Parathyroid adenoma (tissue), 2 donors: Measurements from ENCODE around the gene TMEM121.

ENCODE experiments used
- H2AFZ ChIP-seq: fragments of 300-600 bp; sonication (generic); one replicate; pipeline ENCODE4 v1.7.0; 2017; ENCODE audit warnings: antibody characterized with exemption, mild to moderate bottlenecking
- H3K27ac ChIP-seq: fragments of 300-600 bp; sonication (generic); one replicate; pipeline ENCODE4 v1.7.0; 2017
- H3K27me3 ChIP-seq: fragments of 300-600 bp; sonication (generic); one replicate; pipeline ENCODE4 v1.7.0; 2017; ENCODE audit warnings: low read length; ENCODE audit not compliant: control insufficient read depth, insufficient read depth
- H3K36me3 ChIP-seq: fragments of 300-600 bp; sonication (generic); one replicate; pipeline ENCODE4 v1.7.0; 2017; ENCODE audit warnings: low read length; ENCODE audit not compliant: control insufficient read depth, insufficient read depth
- H3K4me1 ChIP-seq: fragments of 300-600 bp; sonication (generic); one replicate; pipeline ENCODE4 v1.7.0; 2017; ENCODE audit warnings: control low read depth
- H3K4me2 ChIP-seq: fragments of 300-600 bp; sonication (generic); one replicate; pipeline ENCODE4 v1.7.0; 2017; ENCODE audit warnings: low read length
- H3K4me3 ChIP-seq: fragments of 300-600 bp; sonication (generic); one replicate; pipeline ENCODE4 v1.7.0; 2017; ENCODE audit warnings: low read depth, low read length
- H3K79me2 ChIP-seq: fragments of 300-600 bp; sonication (generic); one replicate; pipeline ENCODE4 v1.7.0; 2017; ENCODE audit warnings: control low read depth
- H3K9ac ChIP-seq: fragments of 300-600 bp; sonication (generic); one replicate; pipeline ENCODE4 v1.7.0; 2017; ENCODE audit warnings: mild to moderate bottlenecking
- H3K9me3 ChIP-seq: fragments of 300-600 bp; sonication (generic); one replicate; pipeline ENCODE4 v1.7.0; 2017; ENCODE audit warnings: low read length; ENCODE audit not compliant: control insufficient read depth
- TF ChIP-seq, protein P1 (sequence below): fragments of 300-600 bp; sonication (generic); IDR thresholded peaks from one replicate; pipeline ENCODE4 v1.7.0; 2017; ENCODE audit warnings: antibody characterized with exemption, mild to moderate bottlenecking
- donor health status: primary hyperparathyroidism.

Gene TMEM121

DNA sequence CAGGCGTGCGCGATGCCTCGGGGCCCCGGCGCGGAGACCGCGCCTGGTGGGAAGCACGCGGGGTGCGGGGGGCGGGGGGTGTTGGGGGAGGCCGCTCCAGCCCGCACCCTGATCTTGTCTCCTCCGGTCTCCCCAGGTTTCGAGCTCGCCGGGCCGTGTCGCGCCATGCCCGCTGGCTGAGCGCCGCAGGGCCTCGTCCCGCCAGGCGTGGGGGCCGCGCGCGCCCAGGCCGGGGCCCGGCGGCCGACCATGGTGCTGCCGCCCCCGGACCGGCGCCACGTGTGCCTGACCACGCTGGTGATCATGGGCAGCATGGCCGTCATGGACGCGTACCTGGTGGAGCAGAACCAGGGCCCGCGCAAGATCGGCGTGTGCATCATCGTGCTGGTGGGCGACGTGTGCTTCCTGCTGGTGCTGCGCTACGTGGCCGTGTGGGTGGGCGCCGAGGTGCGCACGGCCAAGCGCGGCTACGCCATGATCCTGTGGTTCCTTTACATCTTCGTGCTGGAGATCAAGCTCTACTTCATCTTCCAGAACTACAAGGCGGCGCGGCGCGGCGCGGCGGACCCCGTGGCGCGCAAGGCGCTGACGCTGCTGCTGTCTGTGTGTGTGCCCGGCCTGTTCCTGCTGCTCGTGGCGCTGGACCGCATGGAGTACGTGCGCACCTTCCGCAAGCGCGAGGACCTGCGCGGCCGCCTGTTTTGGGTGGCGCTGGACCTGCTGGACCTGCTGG is 2.4 kb downstream of the TMEM121 start:
- H3K27ac ChIP-seq: no peak overlapping the region
- H3K36me3 ChIP-seq: no peaks in the 10 kb centered on the region
- no peaks in the 10 kb centered on the region for H3K27me3 ChIP-seq
- no peak overlapping the region for H3K4me3 ChIP-seq
- no peak overlapping the region for H3K9ac ChIP-seq
- H3K79me2 ChIP-seq: no peaks in the 10 kb centered on the region
- H3K9me3 ChIP-seq: no peaks in the 10 kb centered on the region
- TF ChIP-seq, protein P1, sequence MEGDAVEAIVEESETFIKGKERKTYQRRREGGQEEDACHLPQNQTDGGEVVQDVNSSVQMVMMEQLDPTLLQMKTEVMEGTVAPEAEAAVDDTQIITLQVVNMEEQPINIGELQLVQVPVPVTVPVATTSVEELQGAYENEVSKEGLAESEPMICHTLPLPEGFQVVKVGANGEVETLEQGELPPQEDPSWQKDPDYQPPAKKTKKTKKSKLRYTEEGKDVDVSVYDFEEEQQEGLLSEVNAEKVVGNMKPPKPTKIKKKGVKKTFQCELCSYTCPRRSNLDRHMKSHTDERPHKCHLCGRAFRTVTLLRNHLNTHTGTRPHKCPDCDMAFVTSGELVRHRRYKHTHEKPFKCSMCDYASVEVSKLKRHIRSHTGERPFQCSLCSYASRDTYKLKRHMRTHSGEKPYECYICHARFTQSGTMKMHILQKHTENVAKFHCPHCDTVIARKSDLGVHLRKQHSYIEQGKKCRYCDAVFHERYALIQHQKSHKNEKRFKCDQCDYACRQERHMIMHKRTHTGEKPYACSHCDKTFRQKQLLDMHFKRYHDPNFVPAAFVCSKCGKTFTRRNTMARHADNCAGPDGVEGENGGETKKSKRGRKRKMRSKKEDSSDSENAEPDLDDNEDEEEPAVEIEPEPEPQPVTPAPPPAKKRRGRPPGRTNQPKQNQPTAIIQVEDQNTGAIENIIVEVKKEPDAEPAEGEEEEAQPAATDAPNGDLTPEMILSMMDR: no peak
- peaks cover 6% of the 10 kb centered on the region for H3K4me1 ChIP-seq
- no peak overlapping the region for H3K4me2 ChIP-seq
- H2AFZ ChIP-seq: no peak overlapping the region

DNA sequence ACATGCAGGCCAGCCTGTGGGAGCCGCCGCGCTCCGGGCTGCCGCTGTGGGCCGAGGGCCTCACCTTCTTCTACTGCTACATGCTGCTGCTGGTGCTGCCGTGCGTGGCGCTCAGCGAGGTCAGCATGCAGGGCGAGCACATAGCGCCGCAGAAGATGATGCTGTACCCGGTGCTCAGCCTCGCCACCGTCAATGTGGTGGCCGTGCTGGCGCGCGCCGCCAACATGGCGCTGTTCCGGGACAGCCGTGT is 2.9 kb downstream of the TMEM121 start:
- no peak overlapping the region for H3K4me2 ChIP-seq
- no peaks in the 10 kb centered on the region for H3K27me3 ChIP-seq
- no peaks in the 10 kb centered on the region for H3K79me2 ChIP-seq
- no peaks in the 10 kb centered on the region for H3K9me3 ChIP-seq
- no peak overlapping the region for H3K9ac ChIP-seq
- H3K36me3 ChIP-seq: no peaks in the 10 kb centered on the region
- TF ChIP-seq, protein P1: no peak
- H3K27ac ChIP-seq: no peak overlapping the region
- no peak overlapping the region for H3K4me3 ChIP-seq
- H3K4me1 ChIP-seq: peaks cover 6% of the 10 kb centered on the region
- H2AFZ ChIP-seq: no peak overlapping the region

DNA sequence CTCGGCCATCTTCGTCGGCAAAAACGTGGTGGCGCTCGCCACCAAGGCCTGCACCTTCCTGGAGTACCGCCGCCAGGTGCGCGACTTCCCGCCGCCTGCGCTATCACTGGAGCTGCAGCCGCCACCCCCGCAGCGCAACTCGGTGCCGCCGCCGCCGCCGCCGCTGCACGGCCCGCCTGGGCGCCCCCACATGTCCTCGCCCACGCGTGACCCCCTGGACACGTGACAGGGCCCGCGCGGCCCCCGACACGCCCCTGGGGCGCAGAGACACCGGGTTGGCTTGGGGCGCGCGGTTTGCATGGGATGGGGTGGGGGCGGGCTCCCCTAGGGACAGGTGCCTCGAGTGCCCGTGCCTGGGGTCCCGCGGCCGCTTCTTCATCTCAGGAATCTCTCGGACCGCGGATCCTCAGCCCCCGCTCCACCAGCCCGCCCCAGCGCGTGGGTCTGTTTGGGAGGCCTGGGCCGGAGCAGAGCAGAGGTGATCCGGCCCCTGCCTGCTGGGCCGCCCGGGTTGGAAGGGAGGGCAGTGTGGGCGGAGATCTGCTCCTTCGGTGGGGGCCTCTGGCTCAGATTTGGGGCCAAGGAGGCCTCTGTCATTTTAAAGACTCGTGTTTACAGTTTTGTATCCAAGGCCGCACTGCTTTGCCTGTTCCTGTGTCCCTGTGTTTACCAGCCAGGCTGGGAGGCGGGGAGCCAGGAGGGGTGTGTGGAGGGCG is 3.3 kb downstream of the TMEM121 start:
- peaks cover 6% of the 10 kb centered on the region for H3K4me1 ChIP-seq
- no peaks in the 10 kb centered on the region for H3K36me3 ChIP-seq
- H3K27ac ChIP-seq: no peak overlapping the region
- H3K4me2 ChIP-seq: no peak overlapping the region
- H2AFZ ChIP-seq: no peak overlapping the region
- H3K27me3 ChIP-seq: no peaks in the 10 kb centered on the region
- no peaks in the 10 kb centered on the region for H3K79me2 ChIP-seq
- H3K9me3 ChIP-seq: no peaks in the 10 kb centered on the region
- H3K4me3 ChIP-seq: no peak overlapping the region
- TF ChIP-seq, protein P1: no peak
- no peak overlapping the region for H3K9ac ChIP-seq

DNA sequence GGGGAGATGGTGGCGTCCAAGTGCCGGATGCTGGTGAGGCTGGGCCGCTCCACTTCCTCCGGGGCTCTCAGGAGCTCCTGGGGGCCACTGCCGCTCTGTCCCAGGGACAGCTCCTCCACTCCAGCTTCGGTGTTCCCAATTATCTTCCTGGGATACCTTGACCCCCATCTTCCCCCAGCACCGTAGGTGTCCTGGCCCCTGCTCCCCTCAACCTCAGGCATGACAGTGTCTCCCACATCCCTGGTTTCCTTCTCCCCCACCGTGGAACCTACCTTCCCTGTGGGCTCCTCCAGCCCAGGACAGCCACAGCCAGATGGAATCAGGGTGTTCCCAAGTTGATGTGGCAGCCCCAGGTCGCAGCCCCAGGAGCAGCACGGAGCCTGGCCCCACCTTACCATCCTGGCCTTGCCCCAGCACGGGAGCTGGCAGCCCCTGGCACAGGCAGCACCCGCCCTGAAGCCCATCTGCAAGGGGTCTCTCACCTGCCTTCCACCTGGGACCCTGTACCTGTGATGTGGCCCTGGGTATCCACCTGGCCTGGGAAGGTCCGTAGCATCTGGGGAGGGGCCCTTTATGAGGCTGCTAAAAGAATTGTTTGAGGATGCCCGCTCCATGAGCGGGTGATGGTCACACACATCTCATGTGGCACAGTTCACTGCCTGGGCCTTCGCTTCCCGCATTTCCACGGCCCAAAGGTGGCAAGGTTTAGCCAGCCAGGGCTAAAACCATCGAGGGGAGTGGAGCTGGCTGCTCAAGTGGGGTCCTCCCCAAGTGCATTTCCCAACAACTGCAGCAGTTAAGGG is 4.1 kb downstream of the TMEM121 start:
- no peak overlapping the region for H3K4me3 ChIP-seq
- TF ChIP-seq, protein P1: no peak

More for the DNA sequence above, 4.1 kb downstream of the TMEM121 start:
- Histone ChIP-seq H3K36me3 (no peaks in the 10 kb centered on the region), H3K79me2 (no peaks in the 10 kb centered on the region), H3K27ac (no peak overlapping the region), H3K9ac (no peak overlapping the region), H3K9me3 (no peaks in the 10 kb centered on the region), H3K4me1 (peaks cover 6% of the 10 kb centered on the region), H3K4me2 (no peak overlapping the region), H2AFZ (no peak overlapping the region), H3K27me3 (no peaks in the 10 kb centered on the region)
